Measurements from ENCODE around the gene GABRR1. TPM values are rescaled to one million over a fixed set of nuclear protein-coding genes. Genes with fewer than 3 reads are reported as not detected.

The GABRR1 gene
- not detected in 2 replicates for total RNA-seq

DNA sequence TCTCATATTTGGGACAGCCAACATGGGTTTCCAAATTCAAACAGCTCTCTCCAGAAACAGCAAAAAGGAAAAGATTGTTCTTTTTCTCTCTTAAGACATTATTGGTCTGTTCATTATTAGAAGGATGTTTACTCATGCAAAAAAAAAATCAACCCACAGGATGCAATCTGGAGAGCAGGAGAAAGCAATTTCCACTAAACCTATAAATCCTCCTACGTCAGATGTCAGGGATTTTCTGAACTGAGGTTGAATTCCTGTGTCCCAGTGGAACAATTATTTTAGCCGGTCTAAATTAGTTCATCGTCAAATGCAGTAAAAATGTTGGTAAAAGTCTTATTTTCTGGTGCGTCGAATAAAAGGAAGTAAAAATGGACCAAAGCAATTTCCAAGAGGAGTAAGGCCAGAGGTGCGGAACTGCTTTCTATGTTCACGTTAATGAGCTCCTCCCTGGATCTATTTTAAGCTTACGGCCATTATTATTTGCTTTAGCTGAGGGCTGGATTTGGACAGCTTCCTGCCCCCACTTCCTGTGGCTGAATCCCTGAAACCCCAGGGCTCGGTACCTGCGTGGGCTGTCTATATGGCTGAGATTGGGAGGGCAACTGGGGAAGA, at the start of gene GABRR1:
TSS of gene GABRR1 (minus strand) at position 60 of the 612 bp plus-strand sequence. CDS start at position 24, 36 bp downstream.

DNA sequence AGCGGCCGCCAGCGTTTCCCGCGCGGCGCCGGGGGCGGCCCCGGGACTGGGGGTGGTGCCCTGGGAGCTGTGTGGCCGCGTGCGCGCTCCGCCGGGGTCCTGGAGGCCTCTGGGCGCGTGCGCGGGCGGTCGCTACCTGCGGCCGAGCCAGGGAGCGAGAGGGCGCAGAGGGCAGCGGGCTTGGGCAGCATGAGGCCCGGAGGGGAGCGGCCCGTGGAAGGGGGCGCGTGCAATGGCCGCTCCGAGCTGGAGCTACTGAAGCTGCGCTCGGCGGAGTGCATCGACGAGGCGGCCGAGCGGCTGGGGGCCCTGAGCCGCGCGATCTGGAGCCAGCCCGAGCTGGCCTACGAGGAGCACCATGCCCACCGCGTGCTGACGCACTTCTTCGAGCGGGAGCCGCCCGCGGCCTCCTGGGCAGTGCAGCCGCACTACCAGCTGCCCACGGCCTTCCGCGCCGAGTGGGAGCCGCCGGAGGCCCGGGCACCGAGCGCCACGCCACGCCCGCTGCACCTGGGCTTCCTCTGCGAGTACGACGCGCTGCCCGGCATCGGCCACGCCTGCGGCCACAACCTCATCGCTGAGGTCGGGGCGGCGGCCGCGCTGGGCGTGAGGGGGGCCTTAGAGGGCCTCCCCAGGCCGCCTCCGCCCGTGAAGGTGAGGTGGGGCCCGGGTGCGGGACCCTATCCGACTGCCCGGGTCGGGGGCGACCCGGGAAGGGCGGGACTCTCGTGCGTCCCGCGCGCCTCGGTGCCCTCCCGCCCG, 71.0 kb downstream of the GABRR1 start, which contains the start of gene PM20D2:
TSS of gene PM20D2 (plus strand) at position 100 of the 762 bp plus-strand sequence. CDS start at position 190, 90 bp downstream.

Other genes starting within 250 kb of the GABRR1 start
- gene PNRC1, start 136.6 kb downstream of the GABRR1 start, total RNA-seq: 28.5 and 45.7 TPM in 2 replicates
- under 0.01 TPM in 2 replicates for gene SRSF12, start 99.3 kb downstream of the GABRR1 start, total RNA-seq
- gene PM20D2, start 71.3 kb downstream of the GABRR1 start, total RNA-seq: 4.5 and 4.6 TPM in 2 replicates
- 0.12 and 0.26 TPM in 2 replicates for gene GABRR2, start 97.9 kb upstream of the GABRR1 start, total RNA-seq
- 31.2 and 31.3 TPM in 2 replicates for gene UBE2J1, start 135.4 kb upstream of the GABRR1 start, total RNA-seq
- 3.2 and 5.9 TPM in 2 replicates for gene RRAGD, start 194.9 kb upstream of the GABRR1 start, total RNA-seq
- 12.3 and 24.5 TPM in 2 replicates for gene ANKRD6, start 215.8 kb upstream of the GABRR1 start, total RNA-seq

Data from aortic smooth muscle cell (primary cell).